GM12875 (cell line): ENCODE data around the gene NFIA.

ENCODE experiments used
- H3K4me3 ChIP-seq: one replicate; pipeline ENCODE4 v1.5.1; 2011; ENCODE audit warnings: low read depth, low read length, control low read depth
- TF ChIP-seq, protein P1 (sequence below): IDR thresholded peaks from 2 replicates; pipeline ENCODE4 v1.5.1; 2011; ENCODE audit warnings: low read depth, mild to moderate bottlenecking, control low read depth, inconsistent platforms, low read length, moderate library complexity, borderline replicate concordance; ENCODE audit not compliant: insufficient read depth

Gene NFIA

DNA sequence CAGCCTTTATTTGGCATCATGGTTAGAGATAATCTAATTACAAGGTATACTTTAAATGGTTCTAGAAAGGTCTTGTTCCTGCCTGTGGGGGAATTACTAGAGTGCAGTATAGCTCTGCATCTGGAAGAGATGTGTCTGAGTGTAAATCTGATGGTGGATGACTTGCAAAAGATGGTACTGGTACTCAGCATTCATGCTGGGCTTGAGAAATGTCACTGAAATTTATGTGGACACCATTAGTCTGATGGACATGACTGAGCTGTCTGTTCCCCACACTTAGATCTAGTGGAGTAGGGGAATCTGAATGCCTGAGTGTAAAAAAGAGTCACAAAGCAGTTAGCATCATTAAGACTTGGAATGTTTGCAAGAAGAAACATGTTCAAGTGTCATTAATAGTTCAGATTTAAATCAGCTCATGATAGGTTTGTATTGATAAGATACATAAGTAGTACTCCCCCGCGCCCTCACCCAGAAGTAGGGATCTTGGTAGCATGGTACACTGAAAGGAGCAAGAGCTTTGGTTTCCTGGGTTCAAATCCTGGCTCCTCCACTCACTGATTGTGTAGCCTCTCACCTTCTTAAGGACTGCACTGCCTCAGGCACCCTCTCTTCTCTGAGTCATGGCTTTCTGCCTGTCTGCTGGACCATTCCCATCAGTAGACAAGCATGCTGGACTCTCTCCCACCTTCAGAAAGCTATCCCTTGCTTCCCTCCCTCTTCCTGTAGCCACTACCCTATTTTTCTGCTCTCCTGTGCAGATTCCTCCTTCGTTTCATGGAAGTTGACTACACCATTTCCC is 292.9 kb downstream of the NFIA start:
- H3K4me3 ChIP-seq = no peak overlapping the region
- TF ChIP-seq, protein P1, sequence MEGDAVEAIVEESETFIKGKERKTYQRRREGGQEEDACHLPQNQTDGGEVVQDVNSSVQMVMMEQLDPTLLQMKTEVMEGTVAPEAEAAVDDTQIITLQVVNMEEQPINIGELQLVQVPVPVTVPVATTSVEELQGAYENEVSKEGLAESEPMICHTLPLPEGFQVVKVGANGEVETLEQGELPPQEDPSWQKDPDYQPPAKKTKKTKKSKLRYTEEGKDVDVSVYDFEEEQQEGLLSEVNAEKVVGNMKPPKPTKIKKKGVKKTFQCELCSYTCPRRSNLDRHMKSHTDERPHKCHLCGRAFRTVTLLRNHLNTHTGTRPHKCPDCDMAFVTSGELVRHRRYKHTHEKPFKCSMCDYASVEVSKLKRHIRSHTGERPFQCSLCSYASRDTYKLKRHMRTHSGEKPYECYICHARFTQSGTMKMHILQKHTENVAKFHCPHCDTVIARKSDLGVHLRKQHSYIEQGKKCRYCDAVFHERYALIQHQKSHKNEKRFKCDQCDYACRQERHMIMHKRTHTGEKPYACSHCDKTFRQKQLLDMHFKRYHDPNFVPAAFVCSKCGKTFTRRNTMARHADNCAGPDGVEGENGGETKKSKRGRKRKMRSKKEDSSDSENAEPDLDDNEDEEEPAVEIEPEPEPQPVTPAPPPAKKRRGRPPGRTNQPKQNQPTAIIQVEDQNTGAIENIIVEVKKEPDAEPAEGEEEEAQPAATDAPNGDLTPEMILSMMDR = no peak

GRCh38 chr1:61376151-61376550 is 293.8 kb downstream of the NFIA start:
- TF ChIP-seq, protein P1 = no peak
- H3K4me3 ChIP-seq = no peak overlapping the region

DNA sequence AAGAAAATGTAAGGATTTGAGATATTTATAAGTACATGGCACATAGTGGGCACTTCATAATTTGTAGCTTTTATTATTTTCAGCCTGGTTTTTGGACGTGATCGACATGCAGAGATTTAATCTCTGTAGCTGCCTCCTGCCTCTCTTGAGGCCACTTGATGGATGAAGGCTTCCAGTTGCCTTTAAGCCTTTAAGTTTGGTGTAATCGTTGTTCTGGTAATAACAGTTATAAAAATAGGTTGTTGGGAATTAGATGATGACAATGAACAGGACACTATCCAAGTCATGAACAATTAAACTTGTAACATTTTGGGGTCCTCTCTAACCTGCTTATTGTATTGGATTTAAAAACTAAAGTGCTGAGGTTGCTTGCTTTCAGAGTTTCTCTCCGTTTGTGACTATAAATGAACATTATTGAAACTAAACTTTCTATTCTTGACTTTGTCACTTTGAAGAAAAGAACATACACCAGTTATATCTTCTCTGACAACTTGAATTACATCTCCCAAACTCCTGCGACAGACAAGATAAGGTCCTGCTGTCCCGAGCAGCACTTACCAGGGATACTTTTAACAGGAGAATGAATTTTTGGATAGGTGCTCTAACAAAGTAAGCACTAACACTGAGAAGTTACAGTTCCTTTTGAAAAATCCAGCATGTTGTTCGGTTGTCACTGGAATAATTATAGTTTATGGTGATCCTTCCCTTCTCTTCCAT is 295.0 kb downstream of the NFIA start:
- TF ChIP-seq, protein P1 = no peak
- H3K4me3 ChIP-seq = no peak overlapping the region

- TF ChIP-seq, protein P1 = no peak
- H3K4me3 ChIP-seq = no peak overlapping the region
These were observed 296.3 kb downstream of the NFIA start for GRCh38 chr1:61378494-61379180.

GRCh38 chr1:61379693-61380092 is 297.3 kb downstream of the NFIA start:
- TF ChIP-seq, protein P1 = no peak
- no peak overlapping the region for H3K4me3 ChIP-seq

GRCh38 chr1:61380561-61380960 is 298.2 kb downstream of the NFIA start:
- TF ChIP-seq, protein P1 = no peak
- no peak overlapping the region for H3K4me3 ChIP-seq

GRCh38 chr1:61386323-61386722 is 304.0 kb downstream of the NFIA start:
- TF ChIP-seq, protein P1 = no peak
- no peak overlapping the region for H3K4me3 ChIP-seq
